Uterus (tissue), 4 donors: ENCODE data around the gene CACNA1C. TPM values are rescaled to one million over a fixed set of nuclear protein-coding genes. Genes with fewer than 3 reads are reported as not detected.

Experiments
- DNase-seq, 2 donors: peaks; one replicate each; pipeline ENCODE4 v3.0.0-alpha.2; 2019 to 2020
- H3K27ac ChIP-seq, 2 donors: fragments of 200-600 bp; sonication (generic); 1 replicate in 1 of 2; 2 replicates in 1 of 2; pipeline ENCODE4 v1.5.1; 2016 to 2018
- H3K27me3 ChIP-seq, 2 donors: fragments of 200-600 bp; sonication (generic); one replicate each; pipeline ENCODE4 v1.5.1; 2018 to 2019; ENCODE audit warnings: control low read depth in 1 of 2
- H3K36me3 ChIP-seq, 2 donors: fragments of 200-600 bp; sonication (generic); one replicate each; pipeline ENCODE4 v1.5.1; 2019; ENCODE audit warnings: control low read depth in 1 of 2
- H3K4me1 ChIP-seq, 2 donors: fragments of 200-600 bp; sonication (generic); one replicate each; pipeline ENCODE4 v1.5.1; 2018 to 2019; ENCODE audit warnings: control low read depth in 1 of 2
- H3K4me3 ChIP-seq, 2 donors: fragments of 200-600 bp; sonication (generic); 1 replicate in 1 of 2; 2 replicates in 1 of 2; pipeline ENCODE4 v1.5.1; 2018 to 2019; ENCODE audit warnings: mild to moderate bottlenecking in 1 of 2
- H3K9me3 ChIP-seq, 2 donors: fragments of 200-600 bp; sonication (generic); one replicate each; pipeline ENCODE4 v1.5.1; 2019; ENCODE audit warnings: control low read depth in 1 of 2
- CTCF ChIP-seq, 4 experiments: fragments of 200-600 bp in 2 of 4; fragments of 450-650 bp in 2 of 4; sonication (generic) in 2 of 4; IDR thresholded peaks; one replicate each; pipeline ENCODE4 v1.5.1; 2016 to 2019; ENCODE audit warnings: antibody characterized with exemption in 4 of 4, mild to moderate bottlenecking in 2 of 4, moderate library complexity in 1 of 4
- POLR2A ChIP-seq, 2 donors: fragments of 450-650 bp; IDR thresholded peaks; one replicate each; pipeline ENCODE4 v1.6.1; 2016; ENCODE audit warnings: antibody characterized with exemption in 2 of 2, mild to moderate bottlenecking in 1 of 2, moderate library complexity in 1 of 2
- intact Hi-C: fragments of 100-400 bp; cut with DNase I; formaldehyde crosslinking; loops from one replicate; pipeline ENCODE4 v1.15.1; 2023; ENCODE audit warnings: low total_unique reads
- total RNA-seq, 4 donors: library from RNA; depleted of rRNA in 3 of 4; stranded (reverse); fragments of >200 nt in 3 of 4; gene quantifications; one replicate each; pipeline versions ENCODE4 v1.1.0 to v1.2.4, GENCODE V29; 2014 to 2023
- donor health status: DM: yes; HTN: yes; CAD: no.

Gene CACNA1C
- total RNA-seq, 4 donors from 2014 or later = 15.9 to 121 (median 32.1) TPM

GRCh38 chr12:2231011-2231595, 178.3 kb downstream of the CACNA1C start:
- no peak for DNase-seq
- TF ChIP-seq CTCF (IDR thresholded peaks at IDR 0.05) = no peak
- TF ChIP-seq POLR2A (IDR thresholded peaks at IDR 0.05) = no peak
- H3K9me3 ChIP-seq = no peaks in the 10 kb centered on the region
- H3K27ac ChIP-seq = peak overlapping the region; percentile 23 to 47
- no peaks in the 10 kb centered on the region for H3K27me3 ChIP-seq
- H3K36me3 ChIP-seq = no peaks in the 10 kb centered on the region
- intact Hi-C loops = no loop called here
- H3K4me1 ChIP-seq = no peaks in the 10 kb centered on the region
- no peak overlapping the region for H3K4me3 ChIP-seq

GRCh38 chr12:2231956-2232355, 179.2 kb downstream of the CACNA1C start:
- no peaks in the 10 kb centered on the region for H3K9me3 ChIP-seq
- H3K4me3 ChIP-seq = no peak overlapping the region
- intact Hi-C loops = no loop called here
- no peaks in the 10 kb centered on the region for H3K4me1 ChIP-seq
- peak overlapping the region; percentile 23 to 47 for H3K27ac ChIP-seq
- no peak for DNase-seq
- no peaks in the 10 kb centered on the region for H3K27me3 ChIP-seq
- no peak for TF ChIP-seq POLR2A (IDR thresholded peaks at IDR 0.05)
- no peak for TF ChIP-seq CTCF (IDR thresholded peaks at IDR 0.05)
- no peaks in the 10 kb centered on the region for H3K36me3 ChIP-seq

- Histone ChIP-seq H3K4me1 (no peaks in the 10 kb centered on the region), H3K36me3 (no peaks in the 10 kb centered on the region), H3K9me3 (no peaks in the 10 kb centered on the region), H3K27ac (no peak overlapping the region), H3K27me3 (no peaks in the 10 kb centered on the region), H3K4me3 (no peak overlapping the region)
- DNase-seq = no peak
- TF ChIP-seq POLR2A (IDR thresholded peaks at IDR 0.05) (no peak), CTCF (IDR thresholded peaks at IDR 0.05) (no peak)
- intact Hi-C loops = no loop called here
Observed at GRCh38 chr12:2233034-2233433, 180.2 kb downstream of the CACNA1C start.

GRCh38 chr12:2234091-2234490, 181.3 kb downstream of the CACNA1C start:
- no peaks in the 10 kb centered on the region for H3K27me3 ChIP-seq
- H3K4me3 ChIP-seq = no peak overlapping the region
- DNase-seq = no peak
- H3K27ac ChIP-seq = no peak overlapping the region
- no peaks in the 10 kb centered on the region for H3K36me3 ChIP-seq
- TF ChIP-seq CTCF (IDR thresholded peaks at IDR 0.05) = no peak
- no peak for TF ChIP-seq POLR2A (IDR thresholded peaks at IDR 0.05)
- peaks cover 0 to 8% of the 10 kb centered on the region in 2 donors for H3K4me1 ChIP-seq
- H3K9me3 ChIP-seq = no peaks in the 10 kb centered on the region
- intact Hi-C loops = no loop called here

- DNase-seq = no peak
- intact Hi-C loops = no loop called here
- no peak overlapping the region for H3K27ac ChIP-seq
- TF ChIP-seq POLR2A (IDR thresholded peaks at IDR 0.05) (no peak), CTCF (IDR thresholded peaks at IDR 0.05) (no peak)
- H3K9me3 ChIP-seq = no peaks in the 10 kb centered on the region
- no peaks in the 10 kb centered on the region for H3K36me3 ChIP-seq
- no peak overlapping the region for H3K4me3 ChIP-seq
- H3K4me1 ChIP-seq = peaks cover 0 to 9% of the 10 kb centered on the region in 2 donors
- no peaks in the 10 kb centered on the region for H3K27me3 ChIP-seq
Observed at GRCh38 chr12:2234646-2235350, 182.0 kb downstream of the CACNA1C start.
